DND-41 (cell line): ENCODE results near the gene GIPC3.

Experiments
- CTCF ChIP-seq: IDR thresholded peaks from 2 replicates; pipeline ENCODE4 v1.5.1; 2012; ENCODE audit warnings: borderline replicate concordance, low read length, moderate library complexity, mild to moderate bottlenecking; ENCODE audit not compliant: poor library complexity, severe bottlenecking; ENCODE audit errors: extremely low read depth
- EZH2 ChIP-seq: IDR thresholded peaks from 3 replicates; pipeline ENCODE4 v1.6.1; 2012; ENCODE audit warnings: borderline replicate concordance, low read depth, mild to moderate bottlenecking, moderate library complexity, low read length, inconsistent platforms; ENCODE audit not compliant: severe bottlenecking

DNA sequence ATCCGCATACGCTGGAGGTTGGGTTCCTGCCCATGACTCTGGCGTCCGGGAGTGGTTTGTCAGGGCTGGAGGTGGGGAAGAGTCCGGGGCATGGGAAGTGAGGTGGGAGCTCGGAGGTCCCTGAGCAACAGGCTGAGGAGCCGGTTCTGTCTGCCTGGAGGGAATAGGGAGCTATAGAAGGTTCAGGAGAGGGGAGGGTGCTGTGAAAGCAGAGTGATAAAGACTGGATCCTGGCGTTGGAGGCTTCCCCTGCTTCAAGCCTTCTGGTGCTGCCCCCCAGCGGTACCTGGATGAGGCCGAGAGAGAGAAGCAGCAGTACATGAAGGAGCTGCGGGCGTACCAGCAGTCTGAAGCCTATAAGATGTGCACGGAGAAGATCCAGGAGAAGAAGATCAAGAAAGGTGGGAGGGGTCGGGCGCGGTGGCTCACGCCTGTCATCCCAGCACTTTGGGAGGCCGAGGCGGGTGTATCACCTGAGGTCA, 10.0 kb upstream of the GIPC3 start:
- TF ChIP-seq CTCF (no peak), EZH2 (no peak)
